GM23338 (cell line): Measurements from ENCODE around the gene FASTKD3.

ENCODE experiments used
- CREB1 ChIP-seq: fragments of 250-450 bp; sonication (Bioruptor Pico); IDR thresholded peaks from 2 replicates; pipeline ENCODE4 v1.5.0; 2020; ENCODE audit warnings: low read depth, mild to moderate bottlenecking, moderate library complexity
- CTCF ChIP-seq, 2 experiments: fragments of 200-600 bp in 1 of 2; sonication (generic) in 1 of 2; conservative IDR thresholded peaks; 2 replicates each; pipeline versions ENCODE4 v1.5.1 to v1.6.1; 2016 to 2017; ENCODE audit warnings: antibody characterized with exemption in 2 of 2, low read depth in 2 of 2, mild to moderate bottlenecking in 2 of 2, moderate library complexity in 1 of 2
- ETS1 ChIP-seq: IDR thresholded peaks from 2 replicates; pipeline ENCODE4 v1.6.1; 2016; ENCODE audit warnings: antibody characterized with exemption
- EZH2 ChIP-seq: fragments of 200-600 bp; sonication (generic); IDR thresholded peaks from one replicate; pipeline ENCODE4 v1.8.0; 2017; ENCODE audit warnings: antibody characterized with exemption, mild to moderate bottlenecking, low read depth; ENCODE audit not compliant: unreplicated experiment
- EZH2phosphoT487 ChIP-seq: fragments of 200-600 bp; sonication (generic); IDR thresholded peaks from one replicate; pipeline ENCODE4 v1.8.1; 2018; ENCODE audit warnings: antibody characterized with exemption; ENCODE audit not compliant: unreplicated experiment
- JUNB ChIP-seq: IDR thresholded peaks from one replicate; pipeline ENCODE4 v1.6.1; 2016; ENCODE audit warnings: antibody characterized with exemption; ENCODE audit not compliant: unreplicated experiment
- NANOG ChIP-seq: IDR thresholded peaks from 2 replicates; pipeline ENCODE4 v1.6.1; 2016; ENCODE audit warnings: antibody characterized with exemption, borderline replicate concordance
- POLR2AphosphoS5 ChIP-seq: IDR thresholded peaks from 2 replicates; pipeline ENCODE4 v1.6.1; 2016; ENCODE audit warnings: antibody characterized with exemption, low read depth
- REST ChIP-seq: IDR thresholded peaks from one replicate; pipeline ENCODE4 v1.6.1; 2018; ENCODE audit warnings: antibody characterized with exemption; ENCODE audit not compliant: unreplicated experiment
- STAT1 ChIP-seq: IDR thresholded peaks from one replicate; pipeline ENCODE4 v1.6.1; 2016; ENCODE audit warnings: antibody characterized with exemption; ENCODE audit not compliant: unreplicated experiment
- ZNF114 ChIP-seq: fragments of 250-450 bp; sonication (Bioruptor Pico); IDR thresholded peaks from 2 replicates; pipeline ENCODE4 v1.5.0; 2020; ENCODE audit warnings: mild to moderate bottlenecking, moderate library complexity
- ZNF331 ChIP-seq: fragments of 250-450 bp; sonication (Bioruptor Pico); IDR thresholded peaks from 2 replicates; pipeline ENCODE4 v1.5.0; 2020; ENCODE audit warnings: low read depth, mild to moderate bottlenecking, moderate library complexity
- ZNF462 ChIP-seq: fragments of 250-450 bp; sonication (Bioruptor Pico); IDR thresholded peaks from 2 replicates; pipeline ENCODE4 v1.5.0; 2020; ENCODE audit warnings: mild to moderate bottlenecking, moderate library complexity

GRCh38 chr5:7852988-7853387 is 15.8 kb downstream of the FASTKD3 start:
- TF ChIP-seq CREB1 (CRISPR knock-in tag): no peak
- TF ChIP-seq EZH2: no peak
- TF ChIP-seq CTCF (conservative IDR thresholded peaks at IDR 0.05; ENCODE audit: low read depth in 2 of 2): no peak
- TF ChIP-seq ZNF331 (CRISPR knock-in tag): no peak
- TF ChIP-seq POLR2AphosphoS5: no peak
- no peak for TF ChIP-seq STAT1
- TF ChIP-seq JUNB: no peak
- no peak for TF ChIP-seq EZH2phosphoT487
- no peak for TF ChIP-seq ETS1
- no peak for TF ChIP-seq REST
- no peak for TF ChIP-seq ZNF462
- no peak for TF ChIP-seq NANOG
- TF ChIP-seq ZNF114 (CRISPR knock-in tag): no peak
